Subcutaneous adipose tissue (tissue), 4 donors: ENCODE measurements around the gene TRIM9. TPM values are rescaled to one million over a fixed set of nuclear protein-coding genes. Genes with fewer than 3 reads are reported as not detected.

Experiments
- total RNA-seq, 4 donors: library from RNA; depleted of rRNA; stranded (reverse); fragments of >200 nt; gene quantifications; one replicate each; pipeline ENCODE4 v1.1.0, GENCODE V29; 2016
- TF ChIP-seq, protein P1 (sequence below): fragments of 450-650 bp; IDR thresholded peaks from one replicate; pipeline ENCODE4 v1.5.1; 2016; ENCODE audit warnings: low read depth, mild to moderate bottlenecking, control low read depth, antibody characterized with exemption, moderate library complexity

TRIM9 gene
- total RNA-seq, 4 donors from 2014 or later: 0.33 to 6.3 (median 3.0) TPM

DNA sequence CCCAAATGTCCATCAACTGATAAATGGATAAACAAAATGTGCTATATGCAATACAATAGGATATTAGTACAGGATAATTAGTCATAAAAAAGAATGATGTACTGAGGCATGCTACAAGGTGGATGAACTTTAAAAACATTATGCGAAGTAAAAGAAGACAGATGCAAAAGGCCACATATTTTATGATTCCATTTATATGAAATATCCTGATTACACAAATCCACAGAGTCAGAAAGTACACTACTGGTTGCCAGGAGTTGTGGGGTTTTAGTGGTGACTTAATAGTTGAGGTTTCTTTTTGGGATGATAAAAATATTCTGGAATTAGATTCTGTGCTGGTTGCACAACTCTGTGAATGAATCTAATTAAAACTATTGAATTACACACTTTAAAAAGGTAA, 12.6 kb downstream of the TRIM9 start:
- TF ChIP-seq, protein P1, sequence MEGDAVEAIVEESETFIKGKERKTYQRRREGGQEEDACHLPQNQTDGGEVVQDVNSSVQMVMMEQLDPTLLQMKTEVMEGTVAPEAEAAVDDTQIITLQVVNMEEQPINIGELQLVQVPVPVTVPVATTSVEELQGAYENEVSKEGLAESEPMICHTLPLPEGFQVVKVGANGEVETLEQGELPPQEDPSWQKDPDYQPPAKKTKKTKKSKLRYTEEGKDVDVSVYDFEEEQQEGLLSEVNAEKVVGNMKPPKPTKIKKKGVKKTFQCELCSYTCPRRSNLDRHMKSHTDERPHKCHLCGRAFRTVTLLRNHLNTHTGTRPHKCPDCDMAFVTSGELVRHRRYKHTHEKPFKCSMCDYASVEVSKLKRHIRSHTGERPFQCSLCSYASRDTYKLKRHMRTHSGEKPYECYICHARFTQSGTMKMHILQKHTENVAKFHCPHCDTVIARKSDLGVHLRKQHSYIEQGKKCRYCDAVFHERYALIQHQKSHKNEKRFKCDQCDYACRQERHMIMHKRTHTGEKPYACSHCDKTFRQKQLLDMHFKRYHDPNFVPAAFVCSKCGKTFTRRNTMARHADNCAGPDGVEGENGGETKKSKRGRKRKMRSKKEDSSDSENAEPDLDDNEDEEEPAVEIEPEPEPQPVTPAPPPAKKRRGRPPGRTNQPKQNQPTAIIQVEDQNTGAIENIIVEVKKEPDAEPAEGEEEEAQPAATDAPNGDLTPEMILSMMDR: no peak

DNA sequence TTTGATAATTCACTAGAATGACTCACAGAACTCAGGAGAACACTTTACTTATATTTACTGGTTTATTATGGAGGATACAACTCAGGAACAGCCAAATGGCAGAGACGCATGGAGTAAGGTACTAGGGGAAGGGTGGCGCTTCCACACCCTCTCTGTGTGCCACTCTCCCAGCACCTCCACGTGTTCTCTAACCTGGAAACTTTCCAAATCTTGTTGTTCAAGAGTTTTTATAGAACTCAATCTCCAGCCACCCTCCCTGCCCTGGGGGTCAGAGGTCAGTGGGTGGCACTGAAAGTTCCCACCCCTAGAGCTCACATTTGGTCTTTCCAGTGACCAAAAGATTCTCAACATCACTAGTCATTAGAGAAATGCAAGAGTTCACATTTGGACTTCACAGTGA, 13.2 kb downstream of the TRIM9 start:
- TF ChIP-seq, protein P1: no peak

DNA sequence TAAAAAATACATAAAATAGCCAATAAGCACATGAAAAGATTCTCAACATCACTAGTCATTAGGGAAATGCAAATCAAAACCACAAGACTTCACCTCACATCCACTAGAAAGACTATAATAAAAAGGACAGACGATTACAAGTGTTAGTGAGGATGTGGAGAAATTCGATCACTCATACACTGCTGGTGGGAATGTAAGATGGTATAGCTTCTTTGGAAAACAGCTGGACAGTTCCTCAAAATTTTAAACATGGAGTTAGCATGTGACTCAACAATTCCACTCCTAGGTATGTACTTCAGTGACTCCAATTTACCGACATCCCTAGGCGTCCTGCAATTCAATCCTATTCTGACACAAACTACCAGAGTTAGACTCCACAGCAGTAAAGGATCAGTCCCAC, 13.7 kb downstream of the TRIM9 start:
- TF ChIP-seq, protein P1: no peak

DNA sequence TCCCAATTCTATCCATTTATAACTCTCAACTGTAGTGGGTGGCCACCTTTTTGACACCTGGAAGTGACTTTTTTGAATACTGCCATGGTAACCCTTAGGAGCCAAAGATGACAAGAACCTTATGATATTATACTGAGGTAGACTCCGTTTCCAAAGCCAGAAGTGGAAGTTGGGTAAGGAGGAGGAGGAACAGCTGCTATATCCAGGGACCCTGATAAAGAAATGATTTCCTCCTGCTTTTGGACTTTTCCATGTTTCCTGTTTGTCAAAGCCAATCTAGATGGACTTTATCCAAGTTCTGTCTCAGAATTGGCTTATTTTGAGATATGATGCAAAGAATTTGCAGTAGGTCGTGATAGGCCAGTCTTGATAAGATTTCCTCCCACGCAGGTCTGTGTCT, 14.3 kb downstream of the TRIM9 start:
- TF ChIP-seq, protein P1: no peak

DNA sequence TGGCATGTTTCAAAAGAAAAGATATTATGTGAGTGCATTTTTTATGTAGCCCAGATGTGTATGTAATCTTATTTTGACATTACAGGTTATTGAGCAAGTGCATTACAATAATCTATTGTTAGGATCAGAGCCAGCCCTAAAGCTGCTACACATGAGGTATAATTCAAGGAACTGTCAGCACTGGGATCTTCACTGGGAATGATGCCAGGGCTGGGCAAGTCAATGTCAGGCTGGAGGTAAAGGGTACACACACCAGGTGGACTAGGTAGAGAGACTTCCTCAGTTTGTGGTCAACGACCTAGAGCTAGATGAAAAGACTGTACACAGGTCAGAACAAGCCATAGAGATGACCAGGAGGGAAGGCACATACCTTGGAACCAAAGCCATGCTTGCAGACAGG, 15.4 kb downstream of the TRIM9 start:
- TF ChIP-seq, protein P1: no peak

DNA sequence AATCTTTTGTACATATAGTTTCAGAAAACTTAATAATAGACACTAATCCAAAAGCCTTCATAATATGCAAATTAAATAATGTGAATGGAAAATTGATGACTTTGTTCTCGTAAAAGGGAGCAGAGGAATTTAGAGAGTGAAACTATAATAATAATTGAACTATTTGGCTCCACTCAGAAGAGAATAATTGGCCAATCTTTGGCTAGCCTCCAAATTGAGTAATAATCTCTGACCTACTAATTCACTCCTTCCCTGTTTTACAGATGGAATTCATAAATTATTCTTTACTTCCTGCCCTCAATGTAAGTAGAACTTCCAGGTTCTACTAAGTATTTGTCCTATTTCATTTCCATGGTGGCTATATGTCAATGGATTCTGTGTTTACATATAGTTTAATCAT, 15.8 kb downstream of the TRIM9 start:
- TF ChIP-seq, protein P1: no peak

DNA sequence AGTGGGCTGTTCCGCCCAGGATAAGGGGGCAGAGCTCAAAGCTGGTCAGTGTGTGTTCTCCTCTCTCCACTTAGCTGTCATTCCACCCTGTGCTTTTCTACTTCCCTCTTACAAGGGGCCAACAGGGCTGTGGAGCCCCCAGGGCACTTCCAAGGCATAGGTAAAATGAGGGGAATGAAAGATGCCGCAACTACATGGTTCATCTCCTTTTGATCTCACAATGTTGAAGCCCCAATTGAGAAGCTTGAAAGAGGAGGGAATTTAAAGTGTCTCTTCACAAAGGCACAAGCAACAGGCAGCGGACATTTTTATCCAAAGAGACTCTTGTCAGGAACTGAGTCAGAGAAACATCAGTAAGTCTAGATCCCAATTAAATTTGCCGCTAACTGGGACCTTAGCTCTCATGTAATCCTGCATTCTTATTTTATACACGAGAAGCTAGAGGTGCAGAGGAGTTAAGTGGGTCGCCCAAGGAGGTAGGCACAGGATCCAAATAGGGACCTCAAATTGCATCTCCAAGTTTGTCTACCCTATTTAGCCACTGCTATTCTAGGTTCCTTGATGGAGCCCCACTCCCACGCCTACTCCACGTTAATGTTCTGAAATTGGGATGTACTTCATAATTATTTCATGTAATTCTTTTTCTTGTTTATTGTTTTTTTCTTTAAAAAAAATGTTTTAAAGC, 20.1 kb downstream of the TRIM9 start:
- TF ChIP-seq, protein P1: no peak
